NT2/D1 (cell line): Measurements from ENCODE around the gene ULK4.

Experiments used
- SUZ12 ChIP-seq: IDR thresholded peaks from 2 replicates; pipeline ENCODE4 v1.6.1; 2011; ENCODE audit not compliant: insufficient read length, insufficient read depth; ENCODE audit errors: extremely low read depth
- YY1 ChIP-seq: IDR thresholded peaks from 2 replicates; pipeline ENCODE4 v1.6.1; 2011; ENCODE audit not compliant: insufficient read length, insufficient read depth
- ZNF274 ChIP-seq: IDR thresholded peaks from 2 replicates; pipeline ENCODE4 v1.6.1; 2011; ENCODE audit warnings: mild to moderate bottlenecking, low read depth, low read length

GRCh38 chr3:41627477-41628087, 334.3 kb downstream of the ULK4 start:
- no peak for TF ChIP-seq YY1
- TF ChIP-seq ZNF274, result no peak
- no peak for TF ChIP-seq SUZ12
